Liver (tissue), 3 donors: Measurements from ENCODE around the gene RASGRP3.

Experiments
- GABPA ChIP-seq, 2 donors: IDR thresholded peaks in 1 of 2; conservative IDR thresholded peaks in 1 of 2; 2 replicates each; pipeline ENCODE4 v1.6.1; 2016; ENCODE audit warnings: antibody characterized with exemption in 2 of 2, mild to moderate bottlenecking in 1 of 2, moderate library complexity in 1 of 2
- RXRA ChIP-seq, 2 donors: IDR thresholded peaks; 2 replicates each; pipeline ENCODE4 v1.6.1; 2017 to 2018; ENCODE audit warnings: antibody characterized with exemption in 2 of 2, mild to moderate bottlenecking in 1 of 2
- TAF1 ChIP-seq: conservative IDR thresholded peaks from 2 replicates; pipeline ENCODE4 v1.6.1; 2016; ENCODE audit warnings: antibody characterized with exemption, mild to moderate bottlenecking
- TF ChIP-seq, protein P1 (sequence below): IDR thresholded peaks from 2 replicates; pipeline ENCODE4 v1.6.1; 2016; ENCODE audit warnings: antibody characterized with exemption
- TF ChIP-seq, protein P2 (sequence below): fragments of 150-350 bp; IDR thresholded peaks from 2 replicates; pipeline ENCODE4 v1.5.1; 2017; ENCODE audit warnings: improper control_type of control experiment, low read depth, low read length; ENCODE audit not compliant: missing input control
- TF ChIP-seq, protein P3 (sequence below): IDR thresholded peaks from 2 replicates; pipeline ENCODE4 v1.6.1; 2016; ENCODE audit warnings: antibody characterized with exemption, mild to moderate bottlenecking
- TF ChIP-seq, protein P4 (sequence below): IDR thresholded peaks from 2 replicates; pipeline ENCODE4 v1.6.1; 2016; ENCODE audit warnings: antibody characterized with exemption
- donor health status: healthy.
- donor health status: healthy.

DNA sequence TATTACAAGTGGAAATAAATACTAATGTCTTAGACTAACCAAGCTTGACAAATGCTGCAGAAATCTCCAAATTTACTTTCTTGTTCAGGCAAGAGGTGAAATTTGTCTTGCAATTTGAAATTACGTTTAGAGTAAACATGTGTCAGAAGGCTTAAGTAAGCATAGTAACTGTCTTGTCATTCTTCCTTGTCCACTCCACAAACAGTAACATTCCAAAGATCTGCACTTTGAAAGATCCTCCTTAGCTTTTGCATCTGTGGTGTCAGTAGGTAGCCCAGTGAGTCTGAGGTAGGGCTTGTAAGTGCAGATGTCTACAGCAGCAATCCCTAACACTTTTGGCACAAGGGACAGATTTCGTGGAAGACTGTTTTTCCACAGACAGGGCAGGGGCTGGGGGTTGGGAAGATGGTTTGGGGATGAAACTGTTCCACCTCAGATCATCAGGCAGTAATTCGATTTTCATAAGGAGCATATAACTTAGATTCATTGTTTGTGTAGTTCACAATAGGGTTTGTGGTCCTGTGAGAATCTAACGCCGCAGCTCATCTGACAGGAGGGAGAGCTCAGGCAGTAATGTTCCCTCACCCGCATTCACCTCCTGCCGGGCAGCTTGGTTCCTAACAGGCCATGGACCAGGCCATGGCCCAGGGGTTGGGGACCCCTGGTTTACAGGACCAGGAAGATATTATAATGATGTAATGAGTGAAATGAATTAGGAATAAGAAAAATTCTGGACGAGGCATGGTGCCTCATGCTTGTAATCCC is 18.6 kb downstream of the RASGRP3 start:
- TF ChIP-seq, protein P1, sequence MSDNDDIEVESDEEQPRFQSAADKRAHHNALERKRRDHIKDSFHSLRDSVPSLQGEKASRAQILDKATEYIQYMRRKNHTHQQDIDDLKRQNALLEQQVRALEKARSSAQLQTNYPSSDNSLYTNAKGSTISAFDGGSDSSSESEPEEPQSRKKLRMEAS: no peak
- TF ChIP-seq, protein P2, sequence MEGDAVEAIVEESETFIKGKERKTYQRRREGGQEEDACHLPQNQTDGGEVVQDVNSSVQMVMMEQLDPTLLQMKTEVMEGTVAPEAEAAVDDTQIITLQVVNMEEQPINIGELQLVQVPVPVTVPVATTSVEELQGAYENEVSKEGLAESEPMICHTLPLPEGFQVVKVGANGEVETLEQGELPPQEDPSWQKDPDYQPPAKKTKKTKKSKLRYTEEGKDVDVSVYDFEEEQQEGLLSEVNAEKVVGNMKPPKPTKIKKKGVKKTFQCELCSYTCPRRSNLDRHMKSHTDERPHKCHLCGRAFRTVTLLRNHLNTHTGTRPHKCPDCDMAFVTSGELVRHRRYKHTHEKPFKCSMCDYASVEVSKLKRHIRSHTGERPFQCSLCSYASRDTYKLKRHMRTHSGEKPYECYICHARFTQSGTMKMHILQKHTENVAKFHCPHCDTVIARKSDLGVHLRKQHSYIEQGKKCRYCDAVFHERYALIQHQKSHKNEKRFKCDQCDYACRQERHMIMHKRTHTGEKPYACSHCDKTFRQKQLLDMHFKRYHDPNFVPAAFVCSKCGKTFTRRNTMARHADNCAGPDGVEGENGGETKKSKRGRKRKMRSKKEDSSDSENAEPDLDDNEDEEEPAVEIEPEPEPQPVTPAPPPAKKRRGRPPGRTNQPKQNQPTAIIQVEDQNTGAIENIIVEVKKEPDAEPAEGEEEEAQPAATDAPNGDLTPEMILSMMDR: no peak
- TF ChIP-seq, protein P3, sequence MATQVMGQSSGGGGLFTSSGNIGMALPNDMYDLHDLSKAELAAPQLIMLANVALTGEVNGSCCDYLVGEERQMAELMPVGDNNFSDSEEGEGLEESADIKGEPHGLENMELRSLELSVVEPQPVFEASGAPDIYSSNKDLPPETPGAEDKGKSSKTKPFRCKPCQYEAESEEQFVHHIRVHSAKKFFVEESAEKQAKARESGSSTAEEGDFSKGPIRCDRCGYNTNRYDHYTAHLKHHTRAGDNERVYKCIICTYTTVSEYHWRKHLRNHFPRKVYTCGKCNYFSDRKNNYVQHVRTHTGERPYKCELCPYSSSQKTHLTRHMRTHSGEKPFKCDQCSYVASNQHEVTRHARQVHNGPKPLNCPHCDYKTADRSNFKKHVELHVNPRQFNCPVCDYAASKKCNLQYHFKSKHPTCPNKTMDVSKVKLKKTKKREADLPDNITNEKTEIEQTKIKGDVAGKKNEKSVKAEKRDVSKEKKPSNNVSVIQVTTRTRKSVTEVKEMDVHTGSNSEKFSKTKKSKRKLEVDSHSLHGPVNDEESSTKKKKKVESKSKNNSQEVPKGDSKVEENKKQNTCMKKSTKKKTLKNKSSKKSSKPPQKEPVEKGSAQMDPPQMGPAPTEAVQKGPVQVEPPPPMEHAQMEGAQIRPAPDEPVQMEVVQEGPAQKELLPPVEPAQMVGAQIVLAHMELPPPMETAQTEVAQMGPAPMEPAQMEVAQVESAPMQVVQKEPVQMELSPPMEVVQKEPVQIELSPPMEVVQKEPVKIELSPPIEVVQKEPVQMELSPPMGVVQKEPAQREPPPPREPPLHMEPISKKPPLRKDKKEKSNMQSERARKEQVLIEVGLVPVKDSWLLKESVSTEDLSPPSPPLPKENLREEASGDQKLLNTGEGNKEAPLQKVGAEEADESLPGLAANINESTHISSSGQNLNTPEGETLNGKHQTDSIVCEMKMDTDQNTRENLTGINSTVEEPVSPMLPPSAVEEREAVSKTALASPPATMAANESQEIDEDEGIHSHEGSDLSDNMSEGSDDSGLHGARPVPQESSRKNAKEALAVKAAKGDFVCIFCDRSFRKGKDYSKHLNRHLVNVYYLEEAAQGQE: no peak
- TF ChIP-seq RXRA (IDR thresholded peaks at IDR 0.05): no peak
- TF ChIP-seq, protein P4, sequence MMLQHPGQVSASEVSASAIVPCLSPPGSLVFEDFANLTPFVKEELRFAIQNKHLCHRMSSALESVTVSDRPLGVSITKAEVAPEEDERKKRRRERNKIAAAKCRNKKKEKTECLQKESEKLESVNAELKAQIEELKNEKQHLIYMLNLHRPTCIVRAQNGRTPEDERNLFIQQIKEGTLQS: no peak
- TF ChIP-seq GABPA (IDR thresholded peaks at IDR 0.05 in 1 of 2, conservative IDR thresholded peaks at IDR 0.05 in 1 of 2): no peak
- TF ChIP-seq TAF1: no peak
